ENCODE data around the gene IVL.

The IVL gene

GRCh38 chr1:152928671-152929070, 20.3 kb downstream of the IVL start:
- Histone ChIP-seq H3F3A (ENCODE audit: low read depth) (no peaks in the 10 kb centered on the region), H3K9ac (ENCODE audit: low read depth, low read length, poor library complexity, severe bottlenecking) (no peak overlapping the region), H3K4me3 (ENCODE audit: low read length, poor library complexity, severe bottlenecking) (no peak overlapping the region), H3K27me3 (ENCODE audit: insufficient read depth, low read length, poor library complexity, severe bottlenecking) (no peaks in the 10 kb centered on the region), H3K36me3 (ENCODE audit: insufficient read depth, low read length) (no peaks in the 10 kb centered on the region), H2AFZ (ENCODE audit: low read length) (no peak overlapping the region), H4K20me1 (ENCODE audit: insufficient read depth, low read length, poor library complexity, severe bottlenecking) (no peaks in the 10 kb centered on the region), H3K4me1 (ENCODE audit: insufficient read depth, low read length, poor library complexity, severe bottlenecking) (no peaks in the 10 kb centered on the region), H3K9me3 (ENCODE audit: insufficient read depth, low read depth, low read length) (no peaks in the 10 kb centered on the region), H3K79me2 (ENCODE audit: insufficient read depth, low read length) (no peaks in the 10 kb centered on the region), H3K4me2 (ENCODE audit: low read depth, low read length, poor library complexity, severe bottlenecking) (no peak overlapping the region), H3K9me2 (replicated peaks; ENCODE audit: low read depth, low read length) (no peaks in the 10 kb centered on the region)
- TF ChIP-seq EZH2phosphoT487 (IDR thresholded peaks at IDR 0.05; ENCODE audit: borderline replicate concordance): no peak
- no peak for TF ChIP-seq CTCF (conservative IDR thresholded peaks at IDR 0.05; ENCODE audit: low read length)

DNA sequence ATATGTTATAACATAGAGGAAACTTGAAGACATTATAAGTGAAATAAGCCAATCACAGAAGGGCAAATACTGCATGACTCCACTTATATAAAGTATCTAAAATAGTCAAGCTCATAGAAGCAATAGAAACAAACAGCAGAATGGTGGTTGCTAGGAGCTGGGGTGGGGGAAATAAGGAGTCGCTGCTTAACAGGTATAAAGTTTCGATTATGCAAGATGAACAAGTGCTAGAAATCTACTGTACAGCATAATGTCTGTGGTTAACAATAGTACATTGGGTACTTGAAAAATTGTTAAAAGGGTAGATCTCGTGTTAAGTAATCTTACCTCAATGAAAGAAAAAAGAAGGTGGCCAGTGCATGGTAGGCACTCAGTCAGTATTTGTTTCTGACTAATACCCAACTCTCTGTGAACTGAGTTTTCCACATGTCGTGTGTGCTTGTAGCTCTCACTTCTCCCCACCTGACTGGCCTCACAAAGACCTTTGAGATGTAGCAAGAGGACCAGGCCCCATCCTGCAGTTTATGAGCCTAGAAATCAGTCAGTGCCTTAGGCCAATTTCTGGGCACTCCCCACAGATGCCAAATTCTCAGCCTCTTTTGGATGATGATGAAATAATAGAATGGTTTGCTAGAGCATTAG, 23.9 kb downstream of the IVL start:
- H3K4me1 ChIP-seq (ENCODE audit: insufficient read depth, low read length, poor library complexity, severe bottlenecking): no peaks in the 10 kb centered on the region
- no peak for TF ChIP-seq CTCF (conservative IDR thresholded peaks at IDR 0.05; ENCODE audit: low read length)
- no peak for TF ChIP-seq EZH2phosphoT487 (IDR thresholded peaks at IDR 0.05; ENCODE audit: borderline replicate concordance)
- no peaks in the 10 kb centered on the region for H3K79me2 ChIP-seq (ENCODE audit: insufficient read depth, low read length)
- H3K9ac ChIP-seq (ENCODE audit: low read depth, low read length, poor library complexity, severe bottlenecking): no peak overlapping the region
- H3K4me2 ChIP-seq (ENCODE audit: low read depth, low read length, poor library complexity, severe bottlenecking): no peak overlapping the region
- no peak overlapping the region for H3K4me3 ChIP-seq (ENCODE audit: low read length, poor library complexity, severe bottlenecking)
- H4K20me1 ChIP-seq (ENCODE audit: insufficient read depth, low read length, poor library complexity, severe bottlenecking): no peaks in the 10 kb centered on the region
- no peaks in the 10 kb centered on the region for H3K36me3 ChIP-seq (ENCODE audit: insufficient read depth, low read length)
- H3K27me3 ChIP-seq (ENCODE audit: insufficient read depth, low read length, poor library complexity, severe bottlenecking): no peaks in the 10 kb centered on the region
- no peaks in the 10 kb centered on the region for H3K9me2 ChIP-seq (replicated peaks; ENCODE audit: low read depth, low read length)
- no peaks in the 10 kb centered on the region for H3F3A ChIP-seq (ENCODE audit: low read depth)
- no peak overlapping the region for H2AFZ ChIP-seq (ENCODE audit: low read length)
- no peaks in the 10 kb centered on the region for H3K9me3 ChIP-seq (ENCODE audit: insufficient read depth, low read depth, low read length)

GRCh38 chr1:152933196-152933595, 24.9 kb downstream of the IVL start:
- TF ChIP-seq EZH2phosphoT487 (IDR thresholded peaks at IDR 0.05; ENCODE audit: borderline replicate concordance) (no peak), CTCF (conservative IDR thresholded peaks at IDR 0.05; ENCODE audit: low read length) (no peak)
- H3K27me3 ChIP-seq (ENCODE audit: insufficient read depth, low read length, poor library complexity, severe bottlenecking): no peaks in the 10 kb centered on the region
- no peaks in the 10 kb centered on the region for H3K9me2 ChIP-seq (replicated peaks; ENCODE audit: low read depth, low read length)
- H3K4me2 ChIP-seq (ENCODE audit: low read depth, low read length, poor library complexity, severe bottlenecking): no peak overlapping the region
- no peaks in the 10 kb centered on the region for H3K79me2 ChIP-seq (ENCODE audit: insufficient read depth, low read length)
- no peaks in the 10 kb centered on the region for H3K36me3 ChIP-seq (ENCODE audit: insufficient read depth, low read length)
- no peaks in the 10 kb centered on the region for H3K9me3 ChIP-seq (ENCODE audit: insufficient read depth, low read depth, low read length)
- H3K4me1 ChIP-seq (ENCODE audit: insufficient read depth, low read length, poor library complexity, severe bottlenecking): no peaks in the 10 kb centered on the region
- no peaks in the 10 kb centered on the region for H3F3A ChIP-seq (ENCODE audit: low read depth)
- no peak overlapping the region for H3K9ac ChIP-seq (ENCODE audit: low read depth, low read length, poor library complexity, severe bottlenecking)
- no peak overlapping the region for H2AFZ ChIP-seq (ENCODE audit: low read length)
- no peak overlapping the region for H3K4me3 ChIP-seq (ENCODE audit: low read length, poor library complexity, severe bottlenecking)
- H4K20me1 ChIP-seq (ENCODE audit: insufficient read depth, low read length, poor library complexity, severe bottlenecking): no peaks in the 10 kb centered on the region
